ENCODE measurements around the gene CD300LG. TPM values are rescaled to one million over a fixed set of nuclear protein-coding genes. Genes with fewer than 3 reads are reported as not detected.
"Not testable (repeated sequence)": the region's sequence is repeated elsewhere in the genome, so short reads cannot be mapped to it uniquely, and the experiment has no call there.

Gene CD300LG
- total RNA-seq, 2 experiments from 2014 or later = not detected

DNA sequence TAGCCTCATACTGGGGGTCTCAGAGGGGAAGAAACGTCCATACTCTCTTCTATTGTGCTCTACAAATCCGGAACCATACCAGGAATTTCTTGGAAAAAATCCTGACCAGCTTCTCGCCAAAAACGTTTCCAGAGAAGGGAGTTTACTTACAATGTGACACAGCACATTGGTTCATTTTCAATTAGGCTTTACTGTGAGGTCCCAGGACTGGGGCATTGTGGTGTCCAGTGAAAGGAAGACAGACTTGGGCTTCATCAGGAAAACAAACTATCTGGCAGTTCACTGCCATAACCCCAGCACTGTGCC is 45.6 kb downstream of the CD300LG start:
- no peaks in the 10 kb centered on the region for H3K4me1 Mint-ChIP-seq

DNA sequence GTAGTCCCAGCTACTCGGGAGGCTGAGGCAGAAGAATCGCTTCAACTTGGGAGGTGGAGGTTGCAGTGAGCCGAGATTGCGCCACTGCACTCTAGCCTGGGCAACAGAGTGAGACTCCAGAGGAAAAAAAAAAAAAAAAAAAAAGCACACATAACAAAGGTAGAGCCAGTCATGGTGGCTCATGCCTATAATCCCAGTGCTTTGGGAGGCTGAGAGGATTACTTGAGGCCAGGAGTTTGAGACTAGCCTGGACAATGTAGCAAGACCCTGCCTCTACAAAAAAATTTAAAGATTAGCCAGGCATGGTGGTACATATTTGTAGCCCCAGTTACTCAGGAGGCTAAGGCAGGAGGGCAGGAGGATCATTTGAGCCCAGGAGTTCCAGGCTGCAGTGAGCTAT is 47.5 kb downstream of the CD300LG start:
- H3K36me3 Mint-ChIP-seq (ENCODE audit: low read depth); DNase-seq; H3K4me1 Mint-ChIP-seq; H3K9me3 Mint-ChIP-seq; H3K27ac Mint-ChIP-seq; H3K4me3 Mint-ChIP-seq; POLR2A ChIA-PET: not testable (repeated sequence)
- peaks cover 14% of the 10 kb centered on the region for H3K27me3 Mint-ChIP-seq
- CTCF ChIA-PET = interaction anchor here (0.7 to 1.8 kb wide), 3 partner anchors 16 to 285 kb away, joined by 3 to 5 read pairs (median 4); no protein-coding TSS in a partner anchor

More for the DNA sequence above, 45.6 kb downstream of the CD300LG start:
- H3K4me3 Mint-ChIP-seq = no peak overlapping the region
- DNase-seq = no peak
- H3K27me3 Mint-ChIP-seq = peaks cover 14% of the 10 kb centered on the region
- ChIA-PET POLR2A (no interaction called here), CTCF (no interaction called here)
- no peaks in the 10 kb centered on the region for H3K36me3 Mint-ChIP-seq (ENCODE audit: low read depth)
- no peak overlapping the region for H3K27ac Mint-ChIP-seq
- no peaks in the 10 kb centered on the region for H3K9me3 Mint-ChIP-seq

DNA sequence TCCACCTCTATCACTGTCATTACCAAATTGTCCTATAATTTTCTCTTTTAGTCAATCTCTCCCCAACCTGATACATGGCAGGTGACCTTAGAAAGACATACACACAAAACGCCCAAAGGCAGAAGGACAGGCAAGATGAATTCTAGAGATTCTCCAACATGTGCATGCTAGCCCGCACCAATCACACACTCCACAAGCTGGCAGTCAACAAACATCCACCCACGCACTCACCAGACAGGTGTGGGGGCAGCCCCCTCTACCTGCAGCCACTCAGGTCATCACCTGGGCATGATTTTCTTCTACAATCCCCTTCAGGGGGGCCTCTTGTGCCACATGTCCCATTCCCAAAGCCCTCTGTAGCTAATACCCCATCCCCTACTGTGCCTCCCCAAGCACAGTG is 50.9 kb downstream of the CD300LG start:
- H3K9me3 Mint-ChIP-seq = no peaks in the 10 kb centered on the region
- no peak overlapping the region for H3K4me3 Mint-ChIP-seq
- H3K27ac Mint-ChIP-seq = no peak overlapping the region
- H3K27me3 Mint-ChIP-seq = peaks cover 27% of the 10 kb centered on the region
- no peak for DNase-seq
- POLR2A ChIA-PET = no interaction called here
- H3K4me1 Mint-ChIP-seq = peaks cover 7% of the 10 kb centered on the region
- CTCF ChIA-PET = no interaction called here
- no peaks in the 10 kb centered on the region for H3K36me3 Mint-ChIP-seq (ENCODE audit: low read depth)

DNA sequence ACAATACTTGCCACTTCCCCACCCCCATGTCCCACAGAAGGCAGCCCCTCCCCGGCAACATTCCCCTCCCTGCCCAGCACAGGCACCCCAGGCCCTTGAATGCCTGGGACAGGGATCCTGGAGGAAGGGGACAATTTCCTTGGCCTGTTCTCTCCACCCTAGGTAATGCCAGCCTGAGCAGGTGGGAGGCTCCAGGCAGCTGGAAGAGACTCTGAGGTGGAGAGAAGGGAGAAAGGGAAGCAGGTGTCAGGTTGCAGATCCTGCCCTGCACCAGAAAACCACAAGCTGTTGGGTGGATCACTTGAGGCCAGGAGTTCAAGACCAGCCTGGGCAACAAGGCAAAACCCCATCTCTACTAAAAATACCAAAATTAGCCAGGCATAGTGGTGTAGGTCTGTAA is 51.5 kb downstream of the CD300LG start:
- Mint-ChIP-seq H3K9me3 (no peaks in the 10 kb centered on the region), H3K4me3 (no peak overlapping the region), H3K27me3 (peaks cover 27% of the 10 kb centered on the region), H3K27ac (no peak overlapping the region), H3K36me3 (ENCODE audit: low read depth) (no peaks in the 10 kb centered on the region), H3K4me1 (peaks cover 7% of the 10 kb centered on the region)
- ChIA-PET CTCF (interaction anchor here (1.2 kb wide), 1 partner anchor 10 kb away, joined by 3 read pairs; no protein-coding TSS in a partner anchor), POLR2A (no interaction called here)
- no peak for DNase-seq

DNA sequence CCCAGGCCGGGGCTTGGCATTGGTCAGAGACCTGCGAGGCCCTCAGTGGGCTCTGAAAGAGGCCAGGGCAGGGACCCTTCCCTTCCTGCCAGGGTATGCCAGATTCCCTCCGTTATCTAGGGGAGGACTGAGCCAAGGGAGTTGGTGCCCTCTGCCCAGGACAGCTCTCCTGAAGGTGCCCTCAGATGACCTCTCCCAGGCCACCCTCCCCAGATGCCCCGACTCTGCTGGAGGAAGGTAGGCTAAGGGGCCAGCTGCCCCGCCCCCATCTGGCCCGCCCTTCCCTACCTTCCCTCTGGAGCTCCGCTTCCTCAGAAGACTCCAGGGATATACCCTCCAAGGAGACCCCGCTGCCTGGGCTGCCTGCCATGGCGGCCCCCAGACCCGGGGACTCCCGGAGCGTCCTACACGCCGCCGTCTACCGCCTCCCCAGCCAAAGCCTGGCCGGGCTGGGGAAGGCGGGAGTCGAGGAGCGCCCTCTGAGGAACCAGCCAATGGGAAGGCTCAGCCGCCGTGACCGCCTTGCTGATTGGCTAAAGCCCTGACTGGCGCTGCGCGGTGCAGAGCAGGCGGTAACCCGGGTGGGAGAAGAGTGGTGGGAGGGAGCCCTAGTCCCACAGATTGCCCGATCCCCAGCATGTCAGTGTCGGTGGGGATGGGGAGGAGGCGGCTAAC is 53.3 kb downstream of the CD300LG start:
- POLR2A ChIA-PET = no interaction called here
- peaks cover 35% of the 10 kb centered on the region for H3K27me3 Mint-ChIP-seq
- peak overlapping the region; percentile 73 for H3K4me3 Mint-ChIP-seq
- no peaks in the 10 kb centered on the region for H3K9me3 Mint-ChIP-seq
- peak; percentile 86 for DNase-seq
- H3K4me1 Mint-ChIP-seq = peaks cover 7% of the 10 kb centered on the region
- no peaks in the 10 kb centered on the region for H3K36me3 Mint-ChIP-seq (ENCODE audit: low read depth)
- CTCF ChIA-PET = interaction anchor here (2.0 to 2.1 kb wide), 2 partner anchors 10 to 20 kb away, joined by 5 to 9 read pairs; no protein-coding TSS in a partner anchor
- peak overlapping the region; percentile 21 for H3K27ac Mint-ChIP-seq

DNA sequence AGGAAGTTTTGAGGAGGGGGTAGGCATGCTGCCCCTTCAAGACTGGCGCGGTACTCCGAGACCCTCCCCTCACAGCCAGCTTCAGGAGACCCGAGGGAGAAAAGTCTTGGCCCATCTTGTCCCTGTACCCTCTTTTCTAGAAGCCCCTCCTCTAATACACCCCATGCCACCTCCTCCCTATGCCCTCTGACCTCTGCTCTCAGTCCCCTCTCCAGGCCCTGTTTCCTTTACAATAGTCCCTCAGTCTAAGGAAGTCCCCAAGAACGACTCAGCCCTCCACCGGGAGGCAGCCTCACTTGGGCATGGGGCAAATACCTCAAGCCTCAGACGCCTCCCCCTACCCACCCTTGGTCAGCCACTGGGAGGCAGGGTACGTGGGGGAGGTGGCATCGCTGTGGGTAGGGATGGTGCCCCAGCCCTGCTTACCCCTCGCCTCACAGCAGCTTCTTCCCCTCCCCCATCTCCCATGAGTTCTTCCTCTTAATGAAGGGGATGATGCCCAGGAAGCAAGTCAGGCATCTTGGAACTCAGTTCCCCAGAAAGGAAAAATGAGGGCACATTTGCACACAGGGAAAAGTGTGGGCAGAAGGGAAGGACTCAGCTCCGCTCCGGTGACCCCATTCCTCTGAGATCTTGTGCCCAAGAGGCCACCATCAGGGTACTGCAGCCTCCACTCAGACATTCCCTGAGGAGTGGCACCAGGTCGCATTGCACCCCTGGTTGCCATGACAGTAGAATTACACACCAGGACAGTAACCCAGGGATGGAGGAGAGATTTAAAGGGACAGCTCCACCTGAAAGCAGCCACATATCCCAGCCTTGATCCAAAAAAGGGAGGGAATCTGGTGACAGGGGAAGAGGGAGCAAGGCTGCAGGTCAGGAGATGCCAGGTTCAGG is 54.1 kb downstream of the CD300LG start:
- Mint-ChIP-seq H3K9me3 (no peaks in the 10 kb centered on the region), H3K27me3 (peaks cover 41% of the 10 kb centered on the region), H3K4me1 (peaks cover 7% of the 10 kb centered on the region), H3K27ac (no peak overlapping the region), H3K4me3 (peak overlapping the region; percentile 73), H3K36me3 (ENCODE audit: low read depth) (no peaks in the 10 kb centered on the region)
- ChIA-PET POLR2A (no interaction called here), CTCF (interaction anchor here (0.6 to 2.1 kb wide), 4 partner anchors 9 to 225 kb away, joined by 3 to 9 read pairs (median 4); no protein-coding TSS in a partner anchor)
- no peak for DNase-seq

DNA sequence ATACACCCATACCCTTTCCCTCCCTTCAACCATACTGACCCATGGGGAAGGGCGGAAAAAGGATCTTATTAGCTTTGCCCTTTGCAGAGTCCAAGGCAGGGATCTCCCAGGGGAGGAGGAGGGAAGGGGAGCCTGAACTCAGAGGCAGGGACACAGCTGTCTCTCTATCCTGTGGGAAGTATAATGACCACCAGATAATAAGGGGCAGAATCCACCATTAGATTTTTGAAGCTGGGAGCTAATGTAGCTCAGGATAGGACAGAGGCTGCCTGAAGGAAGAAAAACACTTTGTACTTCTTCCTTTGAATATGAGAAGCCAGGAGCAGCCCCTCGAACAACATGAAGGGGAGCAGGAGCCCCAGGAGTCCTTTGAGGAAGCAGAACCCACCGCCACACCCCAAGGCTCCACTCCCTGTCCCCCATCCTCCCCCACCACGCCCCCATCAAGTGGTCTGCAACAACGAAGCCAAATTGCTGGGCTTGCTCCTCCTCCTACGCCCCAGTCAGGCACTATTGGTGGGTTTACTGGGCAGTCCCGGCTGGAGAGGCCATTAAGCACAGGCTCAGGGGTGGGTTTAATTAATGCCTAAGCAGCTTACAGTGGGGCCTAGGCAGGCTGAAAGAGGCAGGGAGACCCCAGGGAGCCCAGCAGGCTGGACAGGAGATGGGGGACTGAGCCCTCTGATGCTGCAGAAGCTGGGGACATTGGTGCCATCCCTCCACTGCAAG is 55.0 kb downstream of the CD300LG start:
- Mint-ChIP-seq H3K27me3 (peaks cover 42% of the 10 kb centered on the region), H3K9me3 (no peaks in the 10 kb centered on the region), H3K4me3 (no peak overlapping the region), H3K4me1 (peaks cover 13% of the 10 kb centered on the region), H3K27ac (no peak overlapping the region), H3K36me3 (ENCODE audit: low read depth) (no peaks in the 10 kb centered on the region)
- POLR2A ChIA-PET = no interaction called here
- CTCF ChIA-PET = interaction anchor here (0.6 to 0.9 kb wide), 3 partner anchors 12 to 226 kb away, joined by 3 to 4 read pairs (median 3); no protein-coding TSS in a partner anchor
- DNase-seq = no peak

DNA sequence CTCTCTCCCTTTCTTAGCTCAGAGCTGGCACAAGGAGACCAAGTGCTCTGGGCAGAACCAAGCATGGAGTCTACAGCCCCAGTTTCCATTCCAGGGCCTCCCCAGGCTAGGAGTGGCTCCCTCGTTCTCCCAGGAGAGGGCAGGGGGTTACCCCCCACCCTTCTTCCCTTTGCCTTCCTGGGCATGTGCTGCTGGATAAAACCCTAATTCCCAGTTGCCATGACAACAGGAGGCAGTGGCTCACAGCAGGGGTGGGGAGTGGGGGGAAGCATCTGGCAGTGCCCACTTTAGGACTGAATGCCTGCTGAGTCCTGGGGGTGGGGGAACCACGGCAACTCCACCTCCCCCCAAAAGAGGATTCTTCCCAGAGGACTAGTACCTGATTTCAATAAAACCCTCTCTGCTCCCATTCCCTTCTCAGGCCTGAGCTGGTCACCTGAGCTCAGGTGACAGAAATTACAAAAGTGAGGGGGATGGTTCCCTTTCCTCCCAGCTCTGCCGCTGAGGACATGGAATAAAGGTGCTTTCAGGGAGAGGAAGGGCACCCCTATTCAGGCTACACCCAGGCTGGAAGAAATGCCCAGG is 58.5 kb downstream of the CD300LG start:
- Mint-ChIP-seq H3K27ac (no peak overlapping the region), H3K4me3 (no peak overlapping the region), H3K36me3 (ENCODE audit: low read depth) (no peaks in the 10 kb centered on the region), H3K27me3 (peaks cover 65% of the 10 kb centered on the region), H3K9me3 (no peaks in the 10 kb centered on the region), H3K4me1 (peaks cover 17% of the 10 kb centered on the region)
- DNase-seq = no peak
- ChIA-PET POLR2A (no interaction called here), CTCF (interaction anchor here (0.8 kb wide), 1 partner anchor 1327 kb away, joined by 3 read pairs; no protein-coding TSS in a partner anchor)

DNA sequence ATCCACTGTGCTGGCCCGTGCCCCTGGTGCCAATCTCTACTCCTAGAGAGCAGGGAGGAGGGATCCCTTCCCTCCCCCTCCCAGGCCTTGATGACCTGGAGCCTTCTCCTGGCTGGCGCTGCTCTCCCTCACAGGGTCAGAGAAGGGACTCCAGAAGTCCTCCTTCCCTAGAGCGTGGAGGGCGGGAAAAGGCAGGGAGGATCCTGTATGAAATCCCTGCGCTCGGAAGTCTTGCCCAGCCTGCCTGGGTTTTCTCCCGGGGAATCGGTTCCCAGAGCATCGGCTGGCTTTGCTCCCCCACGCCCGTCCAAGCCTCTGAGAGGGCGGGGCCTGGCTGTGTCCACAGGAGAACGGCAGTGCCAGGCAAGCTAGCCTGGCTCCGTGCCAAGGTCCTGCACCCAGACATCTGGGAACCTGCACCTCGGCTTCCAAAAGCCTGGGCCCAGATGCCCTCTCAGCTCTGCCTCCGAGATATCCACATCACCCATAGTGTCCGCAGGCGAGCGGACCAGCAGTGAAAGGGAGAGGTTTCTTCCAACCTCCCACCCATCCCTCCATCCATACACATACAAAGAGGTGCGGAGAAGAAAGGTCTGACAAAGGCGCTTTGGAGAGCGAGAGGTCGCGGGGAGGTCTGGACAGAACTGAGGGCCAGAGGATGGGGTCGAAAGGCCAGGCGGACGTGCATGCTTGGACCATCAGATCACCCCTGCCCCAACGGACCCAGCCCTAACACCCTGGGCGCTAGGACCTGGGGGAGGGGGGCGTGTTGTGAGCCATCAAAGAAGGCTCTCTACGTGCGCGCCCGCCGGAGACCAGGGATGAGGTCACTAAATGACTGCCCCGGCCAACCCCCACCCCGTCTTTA is 59.2 kb downstream of the CD300LG start:
- Mint-ChIP-seq H3K27ac (no peak overlapping the region), H3K4me3 (peak overlapping the region; percentile 41), H3K36me3 (ENCODE audit: low read depth) (no peaks in the 10 kb centered on the region), H3K4me1 (peaks cover 11% of the 10 kb centered on the region), H3K27me3 (peaks cover 58% of the 10 kb centered on the region), H3K9me3 (no peaks in the 10 kb centered on the region)
- ChIA-PET CTCF (interaction anchor here (1.0 kb wide), 1 partner anchor 38 kb away, joined by 4 read pairs; no protein-coding TSS in a partner anchor), POLR2A (no interaction called here)
- DNase-seq = no peak

DNA sequence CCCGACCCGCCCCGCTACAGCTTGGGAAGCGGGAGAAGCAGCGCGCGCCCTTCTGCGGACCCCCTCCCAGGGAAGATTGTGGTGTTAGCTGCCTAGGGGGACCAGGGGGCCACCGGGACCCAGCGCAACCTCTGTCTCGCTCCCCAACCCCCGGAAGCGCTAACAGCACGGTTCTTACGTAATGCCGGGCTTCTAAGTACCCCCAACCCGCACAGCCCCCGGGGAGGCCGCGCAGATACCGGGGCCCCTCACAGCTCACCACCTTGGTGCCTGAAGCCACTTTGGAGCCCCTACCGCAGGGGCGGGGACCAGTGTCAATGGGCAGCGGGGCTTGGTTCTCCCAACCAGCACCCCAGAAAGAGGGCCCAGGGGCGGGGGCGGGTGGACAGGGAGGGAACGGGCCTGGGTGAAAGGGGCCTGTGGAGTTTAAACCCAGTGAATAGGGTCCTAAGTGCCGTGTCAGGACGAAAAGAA is 60.0 kb downstream of the CD300LG start:
- Mint-ChIP-seq H3K4me1 (peaks cover 10% of the 10 kb centered on the region), H3K9me3 (no peaks in the 10 kb centered on the region), H3K36me3 (ENCODE audit: low read depth) (no peaks in the 10 kb centered on the region), H3K4me3 (peak overlapping the region; percentile 41), H3K27me3 (peaks cover 53% of the 10 kb centered on the region), H3K27ac (no peak overlapping the region)
- CTCF ChIA-PET = interaction anchor here (1.0 kb wide), 1 partner anchor 37 kb away, joined by 4 read pairs; no protein-coding TSS in a partner anchor
- POLR2A ChIA-PET = no interaction called here
- no peak for DNase-seq

DNA sequence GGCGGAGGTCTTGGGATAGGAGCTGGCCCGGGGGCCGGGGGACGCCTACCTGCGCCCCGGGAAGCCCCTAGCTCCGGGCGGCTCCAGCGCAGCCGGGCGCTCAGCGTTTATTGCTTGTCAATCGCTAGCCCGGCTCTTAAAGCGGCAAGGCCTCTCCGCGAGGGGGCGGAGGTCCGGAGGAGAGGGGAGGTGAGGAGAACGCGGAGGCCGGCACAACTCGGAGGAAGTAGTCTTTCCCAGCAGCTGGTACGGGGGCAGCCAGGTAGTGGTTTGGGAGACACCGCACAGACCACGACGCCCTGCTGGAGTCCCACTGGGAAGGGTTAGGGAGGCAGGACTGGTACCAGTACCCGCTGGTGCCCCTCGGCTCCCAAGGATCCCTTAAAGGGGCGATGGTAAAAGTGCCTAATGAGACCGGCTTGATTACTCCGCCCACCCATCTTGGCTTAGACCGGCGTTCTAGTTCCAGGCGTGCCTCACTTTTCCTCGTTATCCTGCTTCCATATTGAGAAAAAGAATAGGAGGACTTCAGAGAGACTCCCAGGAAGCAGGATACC is 60.5 kb downstream of the CD300LG start, which contains the start of gene MPP2:
Gene MPP2 (minus strand): TSS at position 112 of the 557 bp plus-strand sequence. CDS start 3,076 bp downstream, outside the sequence.
- peak; percentile 42 for DNase-seq
- CTCF ChIA-PET = interaction anchor here (1.0 kb wide), 1 partner anchor 36 kb away, joined by 4 read pairs; no protein-coding TSS in a partner anchor
- Mint-ChIP-seq H3K9me3 (no peaks in the 10 kb centered on the region), H3K4me1 (peaks cover 10% of the 10 kb centered on the region), H3K36me3 (ENCODE audit: low read depth) (no peaks in the 10 kb centered on the region), H3K27me3 (peaks cover 53% of the 10 kb centered on the region), H3K4me3 (peak within 1 kb of the TSS; percentile 41), H3K27ac (no peak within 1 kb of the TSS)
- POLR2A ChIA-PET = no interaction called here

All from activated CD4-positive, alpha-beta T cell treated with anti-CD3 and anti-CD28 coated beads, Interleukin-2, amount 10 ng/mL, durations not matched to agents 7 days and 5 days (primary cell).